Measurements from ENCODE around the gene JOSD1. TPM values are rescaled to one million over a fixed set of nuclear protein-coding genes. Genes with fewer than 3 reads are reported as not detected.
A peak's percentile ranks its signal among the peaks of the same experiment; 100 is the strongest.

Gene JOSD1
- total and polyA plus RNA-seq, 2 experiments from 2014 or later: 18.6 to 104 TPM

GRCh38 chr22:38655519-38656255 is 45.1 kb downstream of the JOSD1 start:
- TF ChIP-seq CTCF (IDR thresholded peaks at IDR 0.05; ENCODE audit: poor library complexity) (no peak), EZH2 (IDR thresholded peaks at IDR 0.05; ENCODE audit: borderline replicate concordance) (no peak), EZH2phosphoT487 (IDR thresholded peaks at IDR 0.05; ENCODE audit: low read depth, severe bottlenecking, unreplicated experiment) (no peak)
- no peaks in the 10 kb centered on the region for H3K9me3 ChIP-seq (ENCODE audit: low read depth)
- H3K4me2 ChIP-seq: peak overlapping the region; percentile 93
- H3K36me3 ChIP-seq (replicated peaks; ENCODE audit: insufficient read depth, low read depth): no peaks in the 10 kb centered on the region
- no peaks in the 10 kb centered on the region for H4K20me1 ChIP-seq (ENCODE audit: insufficient read depth, poor library complexity, severe bottlenecking)
- H3K27me3 ChIP-seq: no peaks in the 10 kb centered on the region
- H3K4me1 ChIP-seq (ENCODE audit: insufficient read depth): peaks cover 8% of the 10 kb centered on the region
- H3K4me3 ChIP-seq: peak overlapping the region; percentile 82
- H3K9me2 ChIP-seq (replicated peaks; ENCODE audit: insufficient read depth): no peaks in the 10 kb centered on the region
- H3K79me2 ChIP-seq: peaks cover 53% of the 10 kb centered on the region
- WGBS (ENCODE audit: low lambda C conversion rate, missing lambda C conversion rate): 4% methylated on average over 20 of the region's 22 CpGs
- peak overlapping the region; percentile 80 for H2AFZ ChIP-seq
- DNase-seq (ENCODE audit: low spot score): peak; percentile 23
- H3K27ac ChIP-seq: peak overlapping the region; percentile 97

- 95% methylated on average over 8 of the region's 8 CpGs for WGBS (ENCODE audit: low lambda C conversion rate, missing lambda C conversion rate)
- DNase-seq (ENCODE audit: low spot score): no peak
- TF ChIP-seq CTCF (IDR thresholded peaks at IDR 0.05; ENCODE audit: poor library complexity) (no peak), EZH2 (IDR thresholded peaks at IDR 0.05; ENCODE audit: borderline replicate concordance) (no peak), EZH2phosphoT487 (IDR thresholded peaks at IDR 0.05; ENCODE audit: low read depth, severe bottlenecking, unreplicated experiment) (no peak)
Measured at GRCh38 chr22:38653741-38654140, 47.0 kb downstream of the JOSD1 start.

GRCh38 chr22:38652859-38653258 is 47.9 kb downstream of the JOSD1 start:
- Histone ChIP-seq H2AFZ (no peak overlapping the region), H3K4me2 (no peak overlapping the region), H3K9me2 (replicated peaks; ENCODE audit: insufficient read depth) (no peaks in the 10 kb centered on the region), H3K79me2 (peaks cover 27% of the 10 kb centered on the region), H3K36me3 (replicated peaks; ENCODE audit: insufficient read depth, low read depth) (no peaks in the 10 kb centered on the region), H4K20me1 (ENCODE audit: insufficient read depth, poor library complexity, severe bottlenecking) (no peaks in the 10 kb centered on the region), H3K9me3 (ENCODE audit: low read depth) (no peaks in the 10 kb centered on the region), H3K27ac (no peak overlapping the region), H3K27me3 (no peaks in the 10 kb centered on the region), H3K4me1 (ENCODE audit: insufficient read depth) (peaks cover 8% of the 10 kb centered on the region), H3K4me3 (no peak overlapping the region)
- peak; percentile 58 for DNase-seq (ENCODE audit: low spot score)
- TF ChIP-seq EZH2 (IDR thresholded peaks at IDR 0.05; ENCODE audit: borderline replicate concordance) (no peak), CTCF (IDR thresholded peaks at IDR 0.05; ENCODE audit: poor library complexity) (no peak), EZH2phosphoT487 (IDR thresholded peaks at IDR 0.05; ENCODE audit: low read depth, severe bottlenecking, unreplicated experiment) (no peak)

More at GRCh38 chr22:38653741-38654140, 47.0 kb downstream of the JOSD1 start:
- H3K27ac ChIP-seq: no peak overlapping the region
- no peaks in the 10 kb centered on the region for H3K9me2 ChIP-seq (replicated peaks; ENCODE audit: insufficient read depth)
- no peaks in the 10 kb centered on the region for H3K36me3 ChIP-seq (replicated peaks; ENCODE audit: insufficient read depth, low read depth)
- H3K27me3 ChIP-seq: no peaks in the 10 kb centered on the region
- no peaks in the 10 kb centered on the region for H4K20me1 ChIP-seq (ENCODE audit: insufficient read depth, poor library complexity, severe bottlenecking)
- H2AFZ ChIP-seq: no peak overlapping the region
- H3K4me1 ChIP-seq (ENCODE audit: insufficient read depth): peaks cover 8% of the 10 kb centered on the region
- H3K4me2 ChIP-seq: no peak overlapping the region
- no peak overlapping the region for H3K4me3 ChIP-seq
- peaks cover 36% of the 10 kb centered on the region for H3K79me2 ChIP-seq
- H3K9me3 ChIP-seq (ENCODE audit: low read depth): no peaks in the 10 kb centered on the region
